ENCODE measurements around the gene FOXC1.

GRCh38 chr6:1654054-1654453 lies 44.3 kb downstream of the FOXC1 start:
- TF ChIP-seq CTCF (IDR thresholded peaks at IDR 0.05) (no peak), POLR2A (IDR thresholded peaks at IDR 0.05) (no peak), POLR2AphosphoS5 (IDR thresholded peaks at IDR 0.05; ENCODE audit: insufficient read depth in 1 of 2, low read depth in 1 of 2) (no peak)

Data from vagina (tissue), 2 donors.